Measurements from ENCODE around the gene DNAJC30. TPM values are rescaled to one million over a fixed set of nuclear protein-coding genes. Genes with fewer than 3 reads are reported as not detected.
A peak's percentile ranks its signal among the peaks of the same experiment; 100 is the strongest.

The DNAJC30 gene
- total RNA-seq, 1 experiment from 2014 or later = 8.5 TPM

DNA sequence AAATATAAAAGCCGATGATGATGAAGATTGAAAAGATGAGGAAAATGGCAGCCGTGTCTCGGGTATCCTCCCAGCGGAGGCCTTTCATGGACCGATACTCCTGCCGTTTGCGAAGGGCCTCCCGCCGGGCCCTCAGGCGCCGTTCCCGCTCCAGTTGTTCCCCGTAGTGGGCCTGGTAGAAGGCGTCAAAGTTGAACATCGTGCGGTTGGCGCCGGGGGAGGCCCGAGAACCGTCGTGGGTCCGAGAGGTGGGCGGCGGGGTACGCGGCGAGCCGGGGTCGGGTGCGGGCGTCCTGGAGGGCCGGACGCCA lies 553 bp downstream of the DNAJC30 start:
- BruUV-seq (replicated peaks) = no TSS peak
- ChIA-PET CTCF (no interaction called here), POLR2A (no interaction called here), RAD21 (ENCODE audit: low non-redundant PET in 1 of 2, low total read pairs in 2 of 2, uncharacterized antibody in 2 of 2, unreplicated experiment in 2 of 2) (no interaction called here)
- H4K20me1 ChIP-seq (ENCODE audit: insufficient read depth) = no peaks in the 10 kb centered on the region
- intact Hi-C loops (cut with micrococcal nuclease) = no loop called here
- TF ChIP-seq YY1 (IDR thresholded peaks at IDR 0.05; ENCODE audit: extremely low read depth, insufficient replicate concordance, low read depth, low read length) (no peak), SRF (IDR thresholded peaks at IDR 0.05; ENCODE audit: low read depth) (no peak), FOSL1 (IDR thresholded peaks at IDR 0.05; ENCODE audit: low read depth) (no peak), CBX3 (IDR thresholded peaks at IDR 0.05; ENCODE audit: low read depth) (no peak), ZFX (IDR thresholded peaks at IDR 0.05) (no peak), ELF1 (IDR thresholded peaks at IDR 0.05; ENCODE audit: borderline replicate concordance, low read depth) (no peak), SP1 (IDR thresholded peaks at IDR 0.05; ENCODE audit: low read depth) (no peak), SIN3A (IDR thresholded peaks at IDR 0.05; ENCODE audit: low read depth) (no peak)
- TF ChIP-seq, protein P1, sequence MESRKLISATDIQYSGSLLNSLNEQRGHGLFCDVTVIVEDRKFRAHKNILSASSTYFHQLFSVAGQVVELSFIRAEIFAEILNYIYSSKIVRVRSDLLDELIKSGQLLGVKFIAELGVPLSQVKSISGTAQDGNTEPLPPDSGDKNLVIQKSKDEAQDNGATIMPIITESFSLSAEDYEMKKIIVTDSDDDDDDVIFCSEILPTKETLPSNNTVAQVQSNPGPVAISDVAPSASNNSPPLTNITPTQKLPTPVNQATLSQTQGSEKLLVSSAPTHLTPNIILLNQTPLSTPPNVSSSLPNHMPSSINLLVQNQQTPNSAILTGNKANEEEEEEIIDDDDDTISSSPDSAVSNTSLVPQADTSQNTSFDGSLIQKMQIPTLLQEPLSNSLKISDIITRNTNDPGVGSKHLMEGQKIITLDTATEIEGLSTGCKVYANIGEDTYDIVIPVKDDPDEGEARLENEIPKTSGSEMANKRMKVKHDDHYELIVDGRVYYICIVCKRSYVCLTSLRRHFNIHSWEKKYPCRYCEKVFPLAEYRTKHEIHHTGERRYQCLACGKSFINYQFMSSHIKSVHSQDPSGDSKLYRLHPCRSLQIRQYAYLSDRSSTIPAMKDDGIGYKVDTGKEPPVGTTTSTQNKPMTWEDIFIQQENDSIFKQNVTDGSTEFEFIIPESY (IDR thresholded peaks at IDR 0.05; ENCODE audit: extremely low read depth, insufficient replicate concordance, low read length) = no peak
- TF ChIP-seq, protein P2, sequence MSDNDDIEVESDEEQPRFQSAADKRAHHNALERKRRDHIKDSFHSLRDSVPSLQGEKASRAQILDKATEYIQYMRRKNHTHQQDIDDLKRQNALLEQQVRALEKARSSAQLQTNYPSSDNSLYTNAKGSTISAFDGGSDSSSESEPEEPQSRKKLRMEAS (IDR thresholded peaks at IDR 0.05) = no peak
- peaks cover 11 to 24% of the 10 kb centered on the region in 2 experiments for H3K4me1 ChIP-seq (ENCODE audit: control insufficient read depth in 1 of 2, insufficient read depth in 2 of 2, low read length in 2 of 2)
- H3K27me3 ChIP-seq (ENCODE audit: insufficient read depth, low read length) = no peaks in the 10 kb centered on the region
- peaks cover 87% of the 10 kb centered on the region for H3K79me2 ChIP-seq (ENCODE audit: insufficient read depth, low read length)
- H3K27ac ChIP-seq (ENCODE audit: low read depth, low read length) = peak overlapping the region; percentile 91
- H3K4me2 ChIP-seq (ENCODE audit: low read length) = peak overlapping the region; percentile 94
- peaks cover 12 to 21% of the 10 kb centered on the region in 2 experiments; a peak in 3 of 4 replicates for H3K36me3 ChIP-seq (ENCODE audit: control insufficient read depth in 1 of 2, insufficient read depth in 2 of 2, low read length in 2 of 2)
- no peaks in the 10 kb centered on the region for H3K9me2 ChIP-seq (ENCODE audit: insufficient read depth)
- no peaks in the 10 kb centered on the region for H3K9me3 ChIP-seq (ENCODE audit: control insufficient read depth in 1 of 2, insufficient read depth in 1 of 2, low read depth in 1 of 2, low read length in 2 of 2)
- H3K9ac ChIP-seq (ENCODE audit: low read length) = peak overlapping the region; percentile 98
- ATAC-seq (peak; percentile 13; the same call in 1 of the 2 replicates), DNase-seq (ENCODE audit: low read depth, low spot score) (no peak)
- H3K4me3 ChIP-seq (replicated peaks in 1 of 2; ENCODE audit: low read depth in 1 of 2, low read length in 2 of 2) = peak overlapping the region; percentile 92 to 100
- no peak overlapping the region for H2AFZ ChIP-seq (ENCODE audit: low read depth, low read length, poor library complexity, severe bottlenecking)

Measured in HCT116 (cell line).